ENCODE measurements around the gene CPNE4.

CPNE4 gene

DNA sequence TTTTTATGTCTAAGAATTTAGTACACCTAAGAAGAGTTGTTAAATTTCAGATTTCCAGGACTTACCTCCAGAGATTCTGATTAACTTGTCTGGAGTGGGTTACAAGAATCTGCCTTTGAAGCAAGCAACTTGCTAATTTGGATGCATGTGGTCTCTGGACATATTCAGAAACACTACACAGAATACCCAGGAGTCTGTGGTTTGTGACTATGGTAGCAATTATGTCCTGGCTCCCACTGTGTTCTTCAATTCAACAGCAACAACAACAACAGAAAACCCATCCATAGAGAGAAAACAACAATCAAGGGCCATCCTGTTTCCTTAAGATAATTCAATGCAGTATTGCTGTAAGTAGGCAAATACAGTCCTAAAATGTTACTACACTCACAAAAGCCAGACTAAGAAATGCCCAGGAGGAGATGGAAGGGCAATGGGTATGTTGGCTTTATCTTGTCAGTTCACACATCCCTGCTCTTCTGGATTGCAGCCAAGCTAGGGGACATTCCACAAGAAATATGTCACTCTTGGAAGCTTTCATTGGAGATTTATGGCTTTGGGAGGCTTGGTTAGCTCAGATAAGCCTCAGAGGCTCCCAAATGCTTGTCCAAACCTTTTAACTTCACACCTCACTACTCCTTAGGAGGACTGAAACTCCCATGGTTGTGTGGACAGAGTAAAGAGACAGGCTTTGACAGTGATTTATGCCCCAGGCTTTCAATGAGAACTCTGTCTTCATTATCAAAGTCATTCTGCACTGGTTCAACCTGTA is 432.6 kb downstream of the CPNE4 start:
- TF ChIP-seq, protein P1, sequence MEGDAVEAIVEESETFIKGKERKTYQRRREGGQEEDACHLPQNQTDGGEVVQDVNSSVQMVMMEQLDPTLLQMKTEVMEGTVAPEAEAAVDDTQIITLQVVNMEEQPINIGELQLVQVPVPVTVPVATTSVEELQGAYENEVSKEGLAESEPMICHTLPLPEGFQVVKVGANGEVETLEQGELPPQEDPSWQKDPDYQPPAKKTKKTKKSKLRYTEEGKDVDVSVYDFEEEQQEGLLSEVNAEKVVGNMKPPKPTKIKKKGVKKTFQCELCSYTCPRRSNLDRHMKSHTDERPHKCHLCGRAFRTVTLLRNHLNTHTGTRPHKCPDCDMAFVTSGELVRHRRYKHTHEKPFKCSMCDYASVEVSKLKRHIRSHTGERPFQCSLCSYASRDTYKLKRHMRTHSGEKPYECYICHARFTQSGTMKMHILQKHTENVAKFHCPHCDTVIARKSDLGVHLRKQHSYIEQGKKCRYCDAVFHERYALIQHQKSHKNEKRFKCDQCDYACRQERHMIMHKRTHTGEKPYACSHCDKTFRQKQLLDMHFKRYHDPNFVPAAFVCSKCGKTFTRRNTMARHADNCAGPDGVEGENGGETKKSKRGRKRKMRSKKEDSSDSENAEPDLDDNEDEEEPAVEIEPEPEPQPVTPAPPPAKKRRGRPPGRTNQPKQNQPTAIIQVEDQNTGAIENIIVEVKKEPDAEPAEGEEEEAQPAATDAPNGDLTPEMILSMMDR (IDR thresholded peaks at IDR 0.05; ENCODE audit: low read depth, low read length, missing control alignments), result no peak
- no peak overlapping the region for H3K4me3 ChIP-seq (ENCODE audit: low read depth, low read length)
- no peak for DNase-seq (ENCODE audit: low read depth)

DNA sequence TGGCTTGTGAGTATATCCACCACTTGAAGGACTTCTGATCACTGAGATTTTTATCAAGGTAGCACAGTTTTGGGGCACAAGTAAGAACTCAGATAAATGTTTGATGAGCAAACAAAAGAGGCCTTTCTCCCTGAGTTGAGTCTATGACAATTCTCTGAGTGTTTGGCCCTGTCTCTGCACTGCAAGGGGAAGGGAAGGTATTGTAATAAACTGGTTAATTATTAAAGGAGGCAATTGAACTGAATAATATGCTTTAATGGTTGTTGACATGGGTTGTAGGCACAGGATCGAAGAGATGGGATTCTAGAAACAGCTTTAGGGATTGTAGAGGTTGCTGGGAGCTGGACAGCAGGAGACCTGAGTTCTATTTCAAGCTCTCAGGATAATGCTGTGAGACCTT is 437.0 kb downstream of the CPNE4 start:
- no peak overlapping the region for H3K4me3 ChIP-seq (ENCODE audit: low read depth, low read length)
- no peak for DNase-seq (ENCODE audit: low read depth)
- TF ChIP-seq, protein P1 (IDR thresholded peaks at IDR 0.05; ENCODE audit: low read depth, low read length, missing control alignments), result no peak

DNA sequence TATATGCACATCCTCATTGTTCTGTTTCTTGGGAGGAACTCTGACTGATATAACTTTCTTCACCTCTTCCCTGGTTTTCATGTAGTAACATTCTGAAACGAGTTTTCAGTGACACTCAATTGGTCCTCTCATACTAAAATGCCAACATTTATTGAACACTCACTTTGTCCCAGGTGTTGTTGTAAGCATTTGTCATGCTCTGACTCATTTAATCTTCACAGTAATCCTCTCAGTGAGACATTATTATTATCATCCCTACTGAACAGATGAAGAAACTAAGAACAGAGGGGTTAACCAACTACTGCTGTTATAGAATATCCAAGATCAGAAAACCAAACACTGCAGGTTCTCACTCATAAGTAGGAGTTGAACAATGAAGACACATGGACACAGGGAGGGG is 437.9 kb downstream of the CPNE4 start:
- H3K4me3 ChIP-seq (ENCODE audit: low read depth, low read length), result no peak overlapping the region
- no peak for DNase-seq (ENCODE audit: low read depth)
- TF ChIP-seq, protein P1 (IDR thresholded peaks at IDR 0.05; ENCODE audit: low read depth, low read length, missing control alignments), result no peak

DNA sequence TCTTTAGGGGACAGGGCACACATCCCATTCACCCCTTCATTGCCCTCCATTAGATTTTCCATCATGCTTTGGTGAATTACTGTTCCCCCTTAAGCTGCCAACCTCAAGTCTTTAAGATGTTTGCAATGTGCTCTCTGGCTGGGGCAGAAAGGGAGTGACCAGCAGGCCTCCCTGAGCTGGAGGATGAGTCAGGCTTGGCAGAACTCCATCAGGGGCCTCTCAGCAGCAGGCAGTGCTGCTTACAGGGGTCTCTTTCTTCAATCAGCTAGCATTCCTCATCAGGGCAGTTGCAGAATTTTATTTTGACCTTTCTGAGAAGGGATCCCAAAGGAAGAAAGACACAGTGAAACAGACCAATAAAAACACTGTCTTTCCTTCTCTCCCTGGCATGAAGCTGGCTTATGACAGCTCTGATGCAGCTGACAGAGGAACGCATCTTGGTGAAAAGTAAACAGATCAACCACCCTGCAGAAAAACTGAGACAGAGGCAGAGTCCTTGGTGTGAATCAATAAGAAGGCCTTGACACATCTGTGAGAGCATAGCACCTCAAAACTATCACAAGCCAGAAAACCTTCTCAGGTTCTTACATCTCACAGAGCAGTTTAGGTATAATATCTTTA is 443.3 kb downstream of the CPNE4 start:
- TF ChIP-seq, protein P1 (IDR thresholded peaks at IDR 0.05; ENCODE audit: low read depth, low read length, missing control alignments), result no peak
- no peak overlapping the region for H3K4me3 ChIP-seq (ENCODE audit: low read depth, low read length)
- DNase-seq (ENCODE audit: low read depth), result no peak

DNA sequence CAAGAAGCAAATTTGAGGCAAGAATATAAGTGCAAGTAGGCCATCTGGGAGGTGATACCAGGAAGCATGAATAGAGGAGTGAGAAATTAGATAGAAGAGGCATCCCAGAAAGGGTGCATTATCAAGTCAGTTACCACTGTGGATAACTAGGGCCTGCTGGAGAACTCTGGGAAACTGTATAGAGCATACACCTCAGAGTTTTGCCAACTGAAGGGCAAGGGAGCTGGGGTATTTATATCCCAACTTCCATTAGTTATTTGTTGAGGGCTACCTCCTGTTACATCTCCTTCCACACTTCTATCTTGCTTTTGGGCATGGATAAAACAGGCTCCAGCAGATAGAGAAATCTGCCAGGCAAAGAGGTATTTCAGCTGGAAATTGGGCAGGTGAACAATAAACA is 448.5 kb downstream of the CPNE4 start:
- TF ChIP-seq, protein P1 (IDR thresholded peaks at IDR 0.05; ENCODE audit: low read depth, low read length, missing control alignments), result no peak
- no peak for DNase-seq (ENCODE audit: low read depth)
- H3K4me3 ChIP-seq (ENCODE audit: low read depth, low read length), result no peak overlapping the region

DNA sequence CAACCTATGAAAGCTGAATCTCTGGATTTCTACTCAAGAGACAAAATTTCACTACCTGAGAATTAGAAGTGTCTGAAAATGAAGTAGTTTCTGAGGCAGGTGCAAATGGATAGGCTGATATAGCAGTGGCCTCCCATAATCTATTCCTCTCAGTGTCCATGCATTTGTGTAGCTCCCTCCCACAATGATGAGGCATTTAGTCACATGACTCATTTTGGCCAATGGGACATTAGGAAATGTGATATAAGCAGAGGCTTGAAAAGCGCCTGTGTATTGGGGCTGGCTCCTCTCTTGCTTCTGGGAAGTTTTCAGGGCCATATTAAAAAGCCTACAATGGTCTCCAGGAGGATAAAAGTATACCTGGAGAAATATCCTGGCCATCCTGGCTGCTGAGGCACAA is 452.4 kb downstream of the CPNE4 start:
- no peak overlapping the region for H3K4me3 ChIP-seq (ENCODE audit: low read depth, low read length)
- TF ChIP-seq, protein P1 (IDR thresholded peaks at IDR 0.05; ENCODE audit: low read depth, low read length, missing control alignments), result no peak
- no peak for DNase-seq (ENCODE audit: low read depth)

DNA sequence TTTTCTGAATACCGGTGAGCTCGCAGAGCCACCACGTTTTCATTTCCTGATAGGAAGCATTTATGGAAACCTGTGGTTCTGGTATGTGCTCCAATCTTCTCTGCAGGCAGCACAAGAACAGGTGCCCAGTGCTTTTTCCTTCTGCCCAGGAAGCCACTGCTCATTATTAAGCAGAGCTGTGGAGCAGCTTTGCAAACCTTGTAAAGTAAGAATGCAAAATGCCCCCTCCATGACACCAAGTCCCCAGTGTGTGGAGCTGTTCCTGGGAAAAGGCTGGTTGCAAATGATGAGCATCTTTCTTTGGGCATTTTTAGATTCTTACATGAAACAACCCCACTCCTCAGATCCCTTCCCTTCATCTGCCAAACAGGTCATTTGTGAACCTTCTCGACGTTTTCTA is 466.4 kb downstream of the CPNE4 start:
- TF ChIP-seq, protein P1 (IDR thresholded peaks at IDR 0.05; ENCODE audit: low read depth, low read length, missing control alignments), result no peak
- no peak for DNase-seq (ENCODE audit: low read depth)
- no peak overlapping the region for H3K4me3 ChIP-seq (ENCODE audit: low read depth, low read length)
